GM19035 (cell line): ENCODE data around the gene LDLRAD4.
A peak's percentile ranks its signal among the peaks of the same experiment; 100 is the strongest.

Experiments
- ATAC-seq: cut with Tn5 transposase; IDR thresholded peaks from one replicate; pipeline ENCODE4 v1.9.1; 2021; ENCODE audit not compliant: unreplicated experiment

Gene LDLRAD4

GRCh38 chr18:13366962-13367892 lies 148.7 kb downstream of the LDLRAD4 start:
- no peak for ATAC-seq

- no peak for ATAC-seq
These were observed 149.7 kb downstream of the LDLRAD4 start for GRCh38 chr18:13368080-13368813.

DNA sequence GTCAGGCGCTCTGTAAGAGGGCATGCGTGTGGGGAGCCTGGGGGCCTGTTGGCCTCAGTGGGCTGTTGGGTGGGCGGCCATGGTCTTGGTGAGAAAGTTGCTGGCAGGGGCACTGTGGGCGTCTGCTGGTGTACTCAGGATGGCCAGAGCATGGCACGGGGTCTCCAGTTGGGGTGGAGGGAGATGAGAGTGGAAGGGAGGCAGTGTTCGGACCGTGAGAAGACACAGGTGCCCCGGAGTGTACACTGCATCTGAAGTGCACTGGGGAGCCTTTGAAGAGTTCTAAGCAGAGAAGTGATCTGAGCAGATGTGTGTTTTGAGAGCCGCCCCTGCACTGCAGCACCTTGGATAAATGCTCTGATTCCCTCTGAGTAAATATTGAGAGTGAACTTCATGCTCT lies 150.8 kb downstream of the LDLRAD4 start:
- no peak for ATAC-seq

- ATAC-seq = no peak
These were observed 151.4 kb downstream of the LDLRAD4 start for GRCh38 chr18:13369756-13370510.

DNA sequence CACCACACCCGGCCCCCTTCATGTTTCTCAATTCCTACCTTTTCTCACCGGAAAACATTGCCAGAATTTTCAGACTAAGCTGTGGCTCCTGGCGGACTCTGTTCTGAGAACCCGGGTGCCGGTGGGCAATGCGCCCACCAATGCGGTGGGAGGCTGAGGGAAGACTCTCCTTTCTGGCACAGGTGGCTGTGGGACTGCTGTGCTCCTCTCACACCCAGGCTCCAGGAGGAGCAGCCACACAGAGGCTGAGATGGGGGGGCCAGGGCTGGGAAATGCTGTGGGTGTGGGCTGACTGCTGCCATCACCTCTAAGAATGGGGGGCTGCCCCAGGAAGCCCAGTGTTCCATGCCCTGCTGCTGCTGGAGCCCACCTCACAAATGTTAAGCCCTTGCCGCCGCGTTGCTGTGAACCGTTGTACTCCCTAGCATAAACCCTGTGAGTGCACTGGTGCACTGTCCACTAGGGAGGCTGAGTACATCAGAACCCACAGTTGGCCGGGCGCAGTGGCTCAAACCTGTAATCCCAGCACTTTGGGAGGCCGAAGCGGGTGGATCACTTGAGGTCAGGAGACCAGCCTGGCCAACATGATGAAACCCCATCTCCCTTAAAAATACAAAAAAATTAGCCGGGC lies 152.6 kb downstream of the LDLRAD4 start:
- ATAC-seq = no peak

DNA sequence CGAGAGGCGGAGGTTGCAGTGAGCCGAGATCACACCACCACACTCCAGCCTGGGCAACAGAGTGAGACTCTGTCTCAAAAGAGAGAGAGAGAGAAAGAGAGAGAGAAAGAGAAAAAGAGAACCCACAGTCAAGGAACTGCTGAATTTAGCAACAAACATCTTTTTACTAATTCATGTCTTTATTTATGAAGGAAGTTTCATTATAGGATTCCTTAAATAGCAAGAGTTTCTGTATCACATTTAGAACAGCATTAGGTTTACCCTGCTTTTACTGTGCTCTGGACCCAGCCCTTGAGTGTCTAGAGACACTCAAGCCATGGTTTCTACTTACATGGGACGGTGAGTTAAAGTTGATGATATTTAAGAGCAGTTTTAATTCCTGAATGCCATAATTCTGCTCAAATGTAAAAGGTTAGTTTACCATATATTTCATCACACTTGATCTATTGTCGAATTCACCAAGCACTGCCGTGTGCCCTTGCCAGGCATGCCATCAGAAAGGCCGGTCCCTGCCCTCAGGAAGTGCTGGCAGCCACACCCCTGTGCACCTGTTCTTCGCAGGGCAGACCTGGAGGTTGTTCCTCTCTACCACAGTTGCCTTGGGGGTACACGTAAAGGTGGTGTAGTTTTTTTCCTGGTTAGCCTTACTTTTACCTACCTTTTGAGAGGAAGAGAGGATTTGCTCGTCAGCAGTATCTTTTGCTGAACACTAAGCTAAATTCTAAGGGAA lies 153.3 kb downstream of the LDLRAD4 start:
- no peak for ATAC-seq

DNA sequence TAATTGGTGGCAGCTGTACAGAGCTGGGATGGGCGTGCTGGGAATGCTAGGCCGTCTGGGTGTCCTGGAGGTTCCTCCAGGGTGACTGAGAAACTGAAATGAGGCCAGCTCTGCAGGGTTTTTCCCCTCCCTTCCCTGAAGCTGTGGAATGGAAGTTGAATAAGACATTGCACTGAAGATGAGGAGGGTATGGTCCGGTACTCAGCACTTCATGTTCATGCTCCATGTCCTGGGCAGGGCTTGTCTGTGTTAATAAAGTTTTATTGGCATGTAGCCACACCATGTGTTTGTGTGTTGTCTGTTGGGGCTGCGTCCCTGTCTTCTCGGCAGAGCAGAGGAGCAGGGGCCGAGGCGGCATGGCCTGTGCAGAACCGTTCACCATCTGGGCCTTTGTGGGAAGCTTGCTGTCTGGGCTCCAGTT lies 154.0 kb downstream of the LDLRAD4 start:
- ATAC-seq = no peak

DNA sequence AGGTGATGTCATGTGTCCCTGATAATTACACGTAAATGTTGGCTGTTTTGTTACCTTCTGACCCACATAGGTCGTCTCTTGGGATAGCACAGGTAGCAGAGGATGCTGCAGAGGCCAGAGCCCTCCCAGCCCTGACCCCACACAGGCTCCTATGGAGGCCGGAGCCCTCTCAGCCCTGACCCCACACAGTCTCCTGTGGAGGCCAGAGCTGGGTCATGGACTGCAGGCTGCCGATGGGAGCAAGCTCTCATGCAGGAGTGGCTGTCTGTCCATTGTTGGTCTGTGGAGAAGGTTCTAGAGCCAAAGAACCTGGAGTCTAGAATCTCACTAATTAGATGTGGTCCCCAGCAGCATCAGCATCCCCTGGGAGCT lies 155.5 kb downstream of the LDLRAD4 start:
- no peak for ATAC-seq

DNA sequence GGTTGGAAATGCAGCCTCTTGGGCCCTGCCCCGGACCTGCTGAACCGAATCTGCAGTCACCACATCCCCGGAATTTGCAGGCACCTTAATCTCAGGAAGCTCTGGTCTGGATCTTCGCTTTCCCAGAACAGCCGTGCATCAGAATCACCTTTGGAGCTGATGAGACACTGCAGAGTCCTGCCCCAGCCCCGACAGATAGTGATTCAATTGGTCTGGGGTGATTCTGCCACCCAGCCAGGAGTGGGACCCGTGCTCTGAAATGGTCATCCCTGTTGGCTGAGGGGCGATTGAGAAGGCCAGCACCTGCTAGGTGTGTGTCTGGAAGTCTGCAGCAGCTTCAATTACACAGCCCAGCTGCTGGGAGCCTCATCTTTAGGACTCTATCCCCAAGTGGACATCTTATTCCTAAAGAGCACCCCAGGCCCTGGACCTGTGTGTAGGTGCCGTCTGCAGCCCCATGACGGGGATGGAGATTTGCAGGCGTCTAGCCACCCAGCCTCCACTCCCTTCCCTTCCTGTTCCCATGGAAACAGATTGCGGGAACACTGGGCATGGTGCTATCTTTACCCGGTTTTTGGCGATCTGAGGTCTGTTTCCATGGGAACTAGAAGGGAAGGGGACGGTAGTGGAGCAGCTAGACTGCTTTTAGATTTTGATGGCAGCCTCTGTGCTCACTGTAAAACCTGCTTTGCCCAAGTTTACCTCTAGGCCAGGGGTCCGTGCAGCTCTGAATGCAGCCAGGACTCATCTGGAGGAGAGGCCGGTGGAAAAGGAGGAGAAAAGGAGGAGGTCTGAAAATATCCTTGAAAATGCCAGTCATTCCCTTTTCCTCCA lies 156.1 kb downstream of the LDLRAD4 start:
- no peak for ATAC-seq

- peak; percentile 90 for ATAC-seq
These were observed 157.0 kb downstream of the LDLRAD4 start for GRCh38 chr18:13375302-13376255.

GRCh38 chr18:13376298-13376840 lies 157.8 kb downstream of the LDLRAD4 start:
- ATAC-seq = no peak

- ATAC-seq = no peak
These were observed 158.3 kb downstream of the LDLRAD4 start for GRCh38 chr18:13376841-13377351.

GRCh38 chr18:13377496-13377895 lies 158.9 kb downstream of the LDLRAD4 start:
- ATAC-seq = no peak

- no peak for ATAC-seq
These were observed 159.6 kb downstream of the LDLRAD4 start for GRCh38 chr18:13378150-13378549.

DNA sequence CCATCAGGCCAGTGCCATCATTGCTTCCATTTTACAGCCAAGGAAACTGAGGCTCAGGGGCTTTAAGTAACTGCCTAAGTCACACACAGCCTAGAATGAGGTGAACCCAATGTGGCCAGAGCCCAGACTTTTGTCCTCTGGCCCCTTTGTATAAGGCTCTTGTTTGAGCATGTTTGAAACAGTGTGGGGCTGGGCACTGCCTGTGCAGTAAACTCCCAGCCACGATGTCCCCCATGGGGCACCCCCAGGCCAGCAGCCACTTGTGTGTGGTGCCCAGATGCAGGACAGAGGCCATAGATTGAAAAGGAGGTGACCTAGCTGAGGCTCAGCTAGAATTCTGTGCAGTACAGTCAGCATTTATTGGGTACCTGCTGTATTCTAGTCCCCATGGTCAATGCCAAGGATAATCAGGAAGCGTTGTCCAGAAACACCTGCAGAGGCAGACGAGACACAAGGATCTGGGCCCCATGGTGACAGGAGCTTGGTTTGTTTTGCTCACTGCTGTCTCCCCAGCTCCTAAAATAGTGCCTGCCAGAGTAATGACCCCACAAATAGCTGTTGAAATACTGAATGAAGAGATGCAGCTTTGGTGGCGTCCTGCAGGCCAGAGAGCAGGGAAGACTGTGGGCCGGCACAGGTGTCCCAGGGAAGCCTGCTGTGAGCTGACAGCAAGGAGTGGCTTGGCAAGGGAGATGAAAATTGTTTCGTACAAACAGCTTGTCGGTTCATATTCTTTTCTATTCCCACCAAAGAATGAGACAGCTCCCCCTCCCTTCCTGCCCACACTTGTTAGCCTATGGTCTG lies 160.7 kb downstream of the LDLRAD4 start:
- no peak for ATAC-seq

DNA sequence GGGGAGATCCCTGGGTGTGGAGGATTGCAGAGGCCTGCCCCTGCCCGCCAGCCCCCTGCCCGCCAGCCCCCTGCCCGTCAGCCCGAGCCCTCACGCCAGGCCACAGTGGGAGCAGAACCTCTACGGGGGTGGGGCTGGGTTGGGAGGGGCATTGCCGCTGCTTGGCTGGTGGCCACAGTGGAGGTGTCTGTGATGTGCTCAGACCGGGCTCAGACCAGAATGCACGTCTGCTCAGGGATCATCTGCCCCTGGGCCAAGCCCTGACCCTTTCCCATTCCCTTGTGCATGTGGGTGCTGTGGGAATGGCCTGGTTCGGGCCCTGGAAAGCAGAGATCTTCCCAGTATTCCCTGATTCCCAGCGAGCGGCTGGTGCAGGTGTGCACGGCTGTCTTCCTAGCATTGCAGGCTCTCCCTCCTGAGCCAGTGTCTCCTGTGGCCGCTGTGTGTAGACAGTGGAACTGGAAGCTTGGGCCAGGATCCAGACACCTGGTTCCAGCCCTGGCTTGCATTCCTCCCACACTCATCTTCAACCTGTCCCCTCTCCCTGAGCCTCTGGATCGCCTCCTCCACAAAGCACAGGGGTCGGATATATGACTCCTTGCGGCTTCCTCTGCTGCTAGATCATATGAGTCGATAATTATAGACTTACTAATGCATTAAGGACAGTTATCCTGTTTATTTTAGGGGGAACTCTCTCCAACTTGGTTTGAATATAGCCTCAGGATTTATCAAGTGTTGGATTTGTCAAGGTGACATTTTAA lies 161.6 kb downstream of the LDLRAD4 start:
- no peak for ATAC-seq
